GM12875 (cell line): ENCODE data around the gene CLSTN2.

ENCODE experiments used
- H3K4me3 ChIP-seq: one replicate; pipeline ENCODE4 v1.5.1; 2011; ENCODE audit warnings: low read depth, low read length, control low read depth
- CTCF ChIP-seq: IDR thresholded peaks from 2 replicates; pipeline ENCODE4 v1.5.1; 2011; ENCODE audit warnings: low read depth, mild to moderate bottlenecking, control low read depth, inconsistent platforms, low read length, moderate library complexity, borderline replicate concordance; ENCODE audit not compliant: insufficient read depth

CLSTN2 gene

DNA sequence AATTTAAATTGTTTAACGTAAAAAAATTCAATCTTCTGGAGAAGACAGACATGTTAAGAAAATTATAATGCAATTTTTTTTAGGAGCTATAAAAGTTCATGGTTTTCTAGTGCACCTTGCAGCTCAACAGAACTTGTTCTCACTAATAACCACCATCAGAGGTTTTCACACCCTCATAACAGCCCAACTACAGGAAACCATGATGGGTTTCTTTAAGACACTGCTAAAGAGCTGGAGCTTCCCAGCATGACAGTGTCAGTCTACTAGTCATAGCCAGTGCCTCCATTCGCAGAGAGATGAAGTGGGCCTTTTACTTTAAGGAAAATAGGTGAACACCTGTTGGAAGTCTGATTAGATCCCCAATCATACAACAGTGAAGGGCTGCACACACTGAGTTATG is 518.8 kb downstream of the CLSTN2 start:
- no peak for TF ChIP-seq CTCF

DNA sequence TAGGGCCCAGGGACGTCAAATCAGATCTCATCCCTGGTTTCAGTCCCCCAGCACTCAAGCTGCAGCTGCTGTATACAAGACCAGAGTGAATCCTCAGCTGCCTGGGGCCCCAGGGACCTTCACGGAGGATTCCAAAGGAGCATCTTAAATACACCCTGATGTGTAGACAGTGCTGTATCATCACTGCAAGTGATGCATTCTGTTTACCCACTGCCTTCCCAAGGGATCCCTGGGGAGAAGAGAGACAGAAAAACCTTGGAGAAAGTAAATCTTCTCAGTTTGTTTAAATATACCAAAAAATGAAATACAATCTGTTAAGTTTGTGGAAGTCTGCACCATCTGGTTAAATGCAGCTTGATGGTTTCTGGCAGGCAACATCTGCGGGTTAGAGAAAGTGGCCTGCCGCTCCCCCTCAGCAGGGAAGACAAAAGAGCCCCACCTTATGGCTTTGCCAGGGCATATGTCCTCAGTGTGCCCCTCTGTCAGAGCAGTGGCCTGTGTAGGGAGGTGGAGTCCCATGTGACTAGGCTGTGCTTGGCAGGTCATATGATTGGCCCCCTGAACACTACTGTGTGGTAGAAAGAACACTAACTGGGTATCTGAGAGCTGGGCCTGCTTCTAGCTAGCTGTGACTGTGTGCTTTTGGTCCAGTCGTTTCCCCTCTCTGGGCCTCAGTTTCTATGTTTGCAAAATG is 520.7 kb downstream of the CLSTN2 start:
- no peak for TF ChIP-seq CTCF

More for the DNA sequence above, 518.8 kb downstream of the CLSTN2 start:
- no peak overlapping the region for H3K4me3 ChIP-seq

DNA sequence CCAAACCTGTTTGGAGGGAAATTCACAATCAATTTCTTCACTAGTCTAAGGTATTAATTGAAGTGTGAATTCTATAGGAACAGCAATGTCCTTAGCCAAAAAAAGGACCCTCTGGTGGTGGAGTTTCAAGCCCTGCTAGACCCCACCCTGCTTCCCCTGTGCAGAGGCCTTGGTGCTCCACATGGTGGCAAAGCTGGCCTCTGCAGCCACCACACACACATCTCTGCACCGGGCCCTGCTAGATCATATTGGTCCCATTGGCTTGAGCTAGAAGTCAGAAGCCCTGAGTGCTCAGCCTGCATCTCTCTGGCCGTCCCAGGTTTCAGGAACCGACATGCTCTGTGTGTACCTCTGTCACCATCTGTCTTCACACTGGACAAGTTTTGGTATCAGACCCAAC is 522.0 kb downstream of the CLSTN2 start:
- TF ChIP-seq CTCF = no peak

More for the DNA sequence above, 520.7 kb downstream of the CLSTN2 start:
- H3K4me3 ChIP-seq = no peak overlapping the region

DNA sequence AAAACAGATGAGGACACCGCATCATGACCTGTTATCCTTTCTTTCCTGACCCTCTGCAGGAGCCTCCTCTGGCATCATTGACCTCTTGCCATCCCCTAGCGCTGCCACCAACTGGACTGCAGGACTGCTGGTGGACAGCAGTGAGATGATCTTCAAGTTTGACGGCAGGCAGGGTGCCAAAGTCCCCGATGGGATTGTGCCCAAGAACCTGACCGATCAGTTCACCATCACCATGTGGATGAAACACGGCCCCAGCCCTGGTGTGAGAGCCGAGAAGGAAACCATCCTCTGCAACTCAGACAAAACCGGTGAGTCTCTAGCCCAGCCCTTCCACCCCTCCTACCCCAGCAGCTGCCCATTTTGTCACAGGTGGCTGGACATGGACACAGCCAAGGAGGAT is 524.5 kb downstream of the CLSTN2 start:
- no peak overlapping the region for H3K4me3 ChIP-seq
- TF ChIP-seq CTCF = no peak

More for the DNA sequence above, 522.0 kb downstream of the CLSTN2 start:
- H3K4me3 ChIP-seq = no peak overlapping the region

DNA sequence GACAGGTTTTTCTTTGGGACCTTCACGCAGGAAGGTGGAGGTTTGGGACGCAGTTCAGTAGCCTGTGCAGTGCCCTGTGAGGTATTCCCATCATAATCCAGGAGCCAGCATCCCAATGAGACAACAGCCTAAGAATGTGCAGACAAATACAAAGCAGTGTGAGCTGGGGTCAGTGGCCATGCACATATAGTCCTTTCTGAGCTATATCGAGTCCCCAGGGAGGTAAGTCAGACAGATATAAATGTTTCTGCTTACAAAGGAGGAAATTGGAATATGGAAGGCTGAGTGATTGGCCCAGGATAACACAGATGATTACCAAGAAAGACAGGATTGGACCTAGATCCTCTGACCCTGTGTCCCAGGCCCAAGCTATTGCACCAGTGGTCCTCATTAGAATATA is 526.3 kb downstream of the CLSTN2 start:
- TF ChIP-seq CTCF = no peak
- no peak overlapping the region for H3K4me3 ChIP-seq

- no peak for TF ChIP-seq CTCF
- H3K4me3 ChIP-seq = no peak overlapping the region
Observed at GRCh38 chr3:140463355-140463754, 528.4 kb downstream of the CLSTN2 start.

- TF ChIP-seq CTCF = no peak
- no peak overlapping the region for H3K4me3 ChIP-seq
Observed at GRCh38 chr3:140465988-140466387, 531.0 kb downstream of the CLSTN2 start.
